Fibroblast of peridontal ligament (primary cell): ENCODE data around the gene NPTN.

Source experiments
- DNase-seq: peaks from one replicate; pipeline ENCODE4 v3.0.0-alpha.2; 2010; ENCODE audit errors: extremely low read depth

NPTN gene

GRCh38 chr15:73631915-73632669 lies 1.1 kb downstream of the NPTN start:
- DNase-seq = peak; percentile 65

DNA sequence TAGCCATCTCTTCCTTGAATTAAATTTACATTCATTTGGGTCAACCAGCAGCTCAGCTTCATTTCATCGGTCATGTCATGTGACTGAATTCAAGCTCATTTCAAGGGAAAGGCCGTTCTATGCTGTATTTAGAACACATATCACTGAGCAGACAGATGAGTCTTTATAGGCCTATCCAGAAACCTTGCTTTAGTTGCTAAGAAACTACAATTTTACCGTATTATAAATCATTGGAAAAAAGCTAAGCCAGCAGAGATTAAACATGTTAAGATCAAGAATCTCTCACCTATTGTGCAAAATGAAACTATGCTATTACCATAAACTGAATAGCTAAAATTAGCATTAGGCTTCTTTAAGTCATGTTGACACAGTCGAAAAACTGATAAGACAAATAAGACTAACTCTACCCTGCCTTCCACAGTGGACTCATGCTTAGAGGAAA lies 2.2 kb downstream of the NPTN start:
- DNase-seq = no peak

GRCh38 chr15:73629798-73630429 lies 3.3 kb downstream of the NPTN start:
- DNase-seq = no peak

GRCh38 chr15:73628976-73629797 lies 4.0 kb downstream of the NPTN start:
- no peak for DNase-seq

- DNase-seq = no peak
Measured at GRCh38 chr15:73628102-73628501, 5.1 kb downstream of the NPTN start.

GRCh38 chr15:73626072-73626471 lies 7.1 kb downstream of the NPTN start:
- no peak for DNase-seq

- DNase-seq = peak; percentile 70
Measured at GRCh38 chr15:73624530-73624929, 8.7 kb downstream of the NPTN start.

DNA sequence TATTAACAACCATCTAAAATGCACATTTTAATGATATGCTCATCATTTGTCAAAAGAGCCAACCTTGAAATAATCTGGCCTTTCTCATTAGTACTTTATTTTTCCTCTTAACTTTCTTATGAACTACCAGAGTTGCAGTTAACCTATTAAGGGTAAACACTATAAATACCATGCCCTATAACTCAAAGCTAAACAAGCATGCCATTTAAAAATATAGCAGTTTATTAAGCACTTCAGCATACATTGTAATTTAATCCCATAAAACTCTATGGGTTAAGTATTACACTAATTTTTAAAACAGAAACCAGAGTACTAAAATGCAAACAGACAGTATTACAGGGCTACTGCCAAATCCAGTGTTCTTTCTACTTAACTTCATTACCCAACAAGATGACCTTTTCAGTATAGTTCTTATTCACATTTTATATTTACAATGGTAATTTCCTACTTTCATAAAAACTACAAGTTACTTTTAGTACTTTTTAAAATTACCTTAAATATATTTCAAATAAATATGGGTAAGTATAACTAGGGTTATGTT lies 11.8 kb downstream of the NPTN start:
- peak; percentile 45 for DNase-seq

GRCh38 chr15:73620078-73620477 lies 13.1 kb downstream of the NPTN start:
- no peak for DNase-seq

DNA sequence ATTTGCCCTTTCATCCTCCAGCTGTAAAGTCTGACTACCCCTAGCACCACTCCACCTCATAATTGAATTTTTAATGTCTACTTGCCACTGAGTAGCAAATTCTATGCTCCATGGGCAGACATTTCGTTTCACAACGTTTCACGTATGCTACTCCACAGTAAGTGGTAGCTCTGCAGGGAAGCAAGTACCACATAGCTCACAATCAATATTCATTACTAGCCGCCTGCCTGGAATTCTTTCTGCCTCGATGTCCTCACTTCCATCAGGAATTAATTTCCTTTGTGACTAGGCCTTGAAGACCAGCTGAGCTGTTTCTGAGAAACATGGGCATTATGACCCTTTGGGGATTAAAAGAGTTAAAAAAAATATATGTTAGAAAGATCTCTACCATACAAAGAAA lies 15.3 kb downstream of the NPTN start:
- DNase-seq = no peak

- peak; percentile 47 for DNase-seq
Measured at GRCh38 chr15:73617301-73617831, 15.8 kb downstream of the NPTN start.

GRCh38 chr15:73608941-73609340 lies 24.2 kb downstream of the NPTN start:
- peak; percentile 75 for DNase-seq

GRCh38 chr15:73608475-73608874 lies 24.7 kb downstream of the NPTN start:
- no peak for DNase-seq

DNA sequence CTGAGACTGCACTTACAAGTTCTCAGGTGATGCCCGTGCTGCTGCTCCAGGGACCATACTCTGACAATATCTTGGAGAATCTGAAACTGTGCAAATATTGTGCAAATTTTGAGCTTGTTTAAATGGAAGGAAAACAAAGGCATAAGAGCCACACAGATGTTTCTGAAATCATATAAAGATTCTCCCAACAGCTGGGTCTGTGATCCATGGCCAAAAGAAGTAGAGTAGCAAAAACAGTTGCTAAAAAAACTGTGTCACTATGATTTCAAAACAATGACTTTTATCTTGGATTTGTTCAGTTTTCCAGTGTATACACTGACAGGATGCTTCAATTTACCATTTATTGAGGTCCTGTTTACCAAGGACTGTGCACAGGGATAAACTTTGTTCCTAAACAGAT lies 25.3 kb downstream of the NPTN start:
- DNase-seq = no peak

GRCh38 chr15:73607405-73607804 lies 25.8 kb downstream of the NPTN start:
- DNase-seq = no peak

GRCh38 chr15:73605759-73606436 lies 27.3 kb downstream of the NPTN start:
- DNase-seq = no peak

DNA sequence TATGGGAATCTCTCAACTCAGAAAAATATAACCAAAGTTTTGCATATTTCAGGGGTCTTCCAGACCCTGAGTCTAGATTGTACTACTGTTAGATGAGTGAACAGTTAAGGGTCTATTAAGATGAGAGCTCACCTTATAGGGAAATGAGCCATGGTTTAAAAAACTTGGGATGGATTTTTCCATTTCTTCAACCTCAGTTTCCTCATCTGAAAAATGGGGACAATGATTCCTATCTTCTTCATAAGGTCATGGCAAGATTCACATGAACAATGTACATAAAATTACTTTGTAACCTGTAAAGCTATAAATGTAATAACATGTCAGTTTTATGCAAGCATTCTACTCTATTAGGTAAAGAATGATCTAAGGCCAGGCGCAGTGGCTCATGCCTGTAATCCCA lies 28.7 kb downstream of the NPTN start:
- no peak for DNase-seq

DNA sequence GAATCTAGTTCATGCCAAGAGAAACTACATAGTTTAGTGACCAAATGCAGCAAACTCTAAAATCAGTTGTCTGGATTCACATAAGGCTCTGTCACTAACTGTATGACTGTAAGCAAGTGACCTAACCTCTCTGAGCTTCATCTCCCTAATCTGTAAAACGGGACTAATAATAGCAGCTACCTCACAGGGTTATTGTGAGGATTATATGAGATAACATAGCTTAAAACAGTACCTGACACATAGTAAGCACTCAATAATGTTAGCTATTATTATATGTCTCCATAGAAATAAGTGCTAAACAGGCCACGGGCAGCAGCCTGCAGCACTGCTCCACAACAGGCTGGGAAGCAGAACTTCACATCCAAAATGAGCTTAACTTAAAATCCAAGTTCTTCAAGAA lies 30.2 kb downstream of the NPTN start:
- no peak for DNase-seq

GRCh38 chr15:73602446-73602843 lies 30.7 kb downstream of the NPTN start:
- DNase-seq = no peak

DNA sequence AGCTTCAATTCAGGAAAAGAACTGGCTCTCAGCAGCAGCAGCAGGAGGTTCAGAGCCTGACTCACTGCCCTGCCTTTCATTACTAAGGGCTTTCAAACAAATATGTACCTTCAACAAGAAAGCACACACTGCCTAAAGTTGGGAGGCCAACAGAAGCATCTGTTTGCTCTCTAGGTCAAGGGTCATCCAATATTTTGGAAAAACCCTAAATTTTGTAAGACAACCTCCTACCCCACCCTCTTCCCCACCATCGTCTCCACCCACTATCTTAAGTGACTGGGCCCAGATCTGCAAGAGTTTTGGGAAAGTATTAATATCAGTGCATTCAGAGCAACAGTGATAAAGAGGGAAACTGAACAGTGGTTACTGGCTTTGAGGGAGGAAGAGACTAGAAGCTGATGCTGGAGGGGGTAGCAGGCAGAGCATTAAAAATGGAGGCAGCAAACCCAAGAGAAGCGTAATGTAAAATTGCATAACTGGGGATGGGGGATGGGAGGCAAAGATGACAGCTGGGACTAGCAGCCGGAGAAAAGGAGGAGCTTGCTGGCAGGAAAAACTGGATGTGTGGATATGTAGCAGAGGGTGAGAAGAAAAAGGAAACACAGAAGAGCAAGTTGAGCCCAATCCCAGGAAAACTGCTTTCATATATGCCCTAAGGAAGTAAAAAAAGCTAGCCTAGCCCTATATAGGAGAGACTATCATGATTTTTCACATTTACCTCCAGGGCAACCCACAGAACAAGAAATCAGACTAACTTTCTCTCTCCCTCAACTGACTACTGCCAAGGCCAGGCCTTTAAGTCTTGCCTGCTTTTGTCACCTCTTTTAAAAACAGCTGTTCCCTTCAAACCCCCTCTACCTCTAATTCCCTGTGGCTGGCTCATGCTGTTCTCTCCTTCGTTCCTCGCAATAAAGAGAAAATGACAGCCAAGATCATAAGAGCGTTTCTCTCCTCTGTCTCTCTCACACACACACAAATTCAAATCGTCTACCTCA lies 31.4 kb downstream of the NPTN start:
- DNase-seq = peak; percentile 68
